BJ (cell line): Measurements from ENCODE around the gene ACAD11. TPM values are rescaled to one million over a fixed set of nuclear protein-coding genes. Genes with fewer than 3 reads are reported as not detected.

Source experiments
- CTCF ChIA-PET: fragments of 350-600 bp; formaldehyde crosslinking; extraction: SDS; loops from one replicate; lab custom pipeline; 2021; ENCODE audit warnings: antibody characterized with exemption, inconsistent platforms; lab: Yijun Ruan, JAX
- POLR2A ChIA-PET: fragments of 300-600 bp; sonication (Branson Sonifier 250); formaldehyde crosslinking; extraction: SDS; loops from one replicate; lab custom pipeline; 2021; ENCODE audit warnings: antibody characterized with exemption; lab: Charles Lee
- DNase-seq: peaks from one replicate; pipeline ENCODE4 v3.0.0-alpha.2; 2011; ENCODE audit warnings: low read depth
- H3K27me3 ChIP-seq: 2 replicates; pipeline ENCODE4 v1.6.0; 2011; ENCODE audit warnings: low read length; ENCODE audit not compliant: control insufficient read depth, insufficient read depth
- H3K36me3 ChIP-seq: 2 replicates; pipeline ENCODE4 v1.5.1; 2011; ENCODE audit warnings: low read length; ENCODE audit not compliant: control insufficient read depth, insufficient read depth
- H3K4me3 ChIP-seq: 2 replicates; pipeline ENCODE4 v1.5.1; 2011; ENCODE audit warnings: low read depth, mild to moderate bottlenecking, control low read depth, low read length
- polyA plus RNA-seq: library from polyadenylated mRNA; depleted of rRNA; stranded (reverse); fragments of >200 nt; gene quantifications from 2 replicates; pipeline ENCODE4 v1.2.3, GENCODE V29; 2011
- TF ChIP-seq, protein P1 (sequence below): IDR thresholded peaks from 2 replicates; pipeline ENCODE4 v1.5.1; 2011; ENCODE audit warnings: low read depth, mild to moderate bottlenecking, control low read depth, inconsistent platforms, low read length, moderate library complexity; ENCODE audit not compliant: insufficient read depth

Gene ACAD11
- polyA plus RNA-seq, 1 experiment, result 19.6 TPM

DNA sequence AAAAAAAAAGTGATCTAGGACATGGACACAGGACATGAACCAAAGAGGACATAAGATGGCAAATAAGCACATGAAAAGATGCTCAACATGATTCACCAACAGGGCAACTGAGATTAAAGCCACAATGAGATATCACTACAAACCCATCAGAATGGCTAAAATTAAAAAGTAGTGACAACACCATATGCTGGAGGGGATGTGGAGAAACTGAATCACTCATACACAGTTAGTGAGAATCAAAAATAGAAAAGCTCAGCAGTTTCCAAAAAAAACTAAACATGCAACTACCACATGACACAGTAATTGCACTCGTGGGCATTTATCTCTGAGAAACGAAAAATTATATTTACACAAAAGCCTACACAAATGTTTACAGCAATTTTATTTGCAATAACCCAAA lies 90.5 kb downstream of the ACAD11 start:
- CTCF ChIA-PET, result interaction anchor here (0.6 to 1.8 kb wide), 4 partner anchors 24 to 57 kb away, joined by 3 read pairs; no protein-coding TSS in a partner anchor
- TF ChIP-seq, protein P1, sequence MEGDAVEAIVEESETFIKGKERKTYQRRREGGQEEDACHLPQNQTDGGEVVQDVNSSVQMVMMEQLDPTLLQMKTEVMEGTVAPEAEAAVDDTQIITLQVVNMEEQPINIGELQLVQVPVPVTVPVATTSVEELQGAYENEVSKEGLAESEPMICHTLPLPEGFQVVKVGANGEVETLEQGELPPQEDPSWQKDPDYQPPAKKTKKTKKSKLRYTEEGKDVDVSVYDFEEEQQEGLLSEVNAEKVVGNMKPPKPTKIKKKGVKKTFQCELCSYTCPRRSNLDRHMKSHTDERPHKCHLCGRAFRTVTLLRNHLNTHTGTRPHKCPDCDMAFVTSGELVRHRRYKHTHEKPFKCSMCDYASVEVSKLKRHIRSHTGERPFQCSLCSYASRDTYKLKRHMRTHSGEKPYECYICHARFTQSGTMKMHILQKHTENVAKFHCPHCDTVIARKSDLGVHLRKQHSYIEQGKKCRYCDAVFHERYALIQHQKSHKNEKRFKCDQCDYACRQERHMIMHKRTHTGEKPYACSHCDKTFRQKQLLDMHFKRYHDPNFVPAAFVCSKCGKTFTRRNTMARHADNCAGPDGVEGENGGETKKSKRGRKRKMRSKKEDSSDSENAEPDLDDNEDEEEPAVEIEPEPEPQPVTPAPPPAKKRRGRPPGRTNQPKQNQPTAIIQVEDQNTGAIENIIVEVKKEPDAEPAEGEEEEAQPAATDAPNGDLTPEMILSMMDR, result no peak
- peak; percentile 66 for DNase-seq
- no peaks in the 10 kb centered on the region for H3K36me3 ChIP-seq
- POLR2A ChIA-PET, result no interaction called here
- no peak overlapping the region for H3K4me3 ChIP-seq
- H3K27me3 ChIP-seq, result no peaks in the 10 kb centered on the region

DNA sequence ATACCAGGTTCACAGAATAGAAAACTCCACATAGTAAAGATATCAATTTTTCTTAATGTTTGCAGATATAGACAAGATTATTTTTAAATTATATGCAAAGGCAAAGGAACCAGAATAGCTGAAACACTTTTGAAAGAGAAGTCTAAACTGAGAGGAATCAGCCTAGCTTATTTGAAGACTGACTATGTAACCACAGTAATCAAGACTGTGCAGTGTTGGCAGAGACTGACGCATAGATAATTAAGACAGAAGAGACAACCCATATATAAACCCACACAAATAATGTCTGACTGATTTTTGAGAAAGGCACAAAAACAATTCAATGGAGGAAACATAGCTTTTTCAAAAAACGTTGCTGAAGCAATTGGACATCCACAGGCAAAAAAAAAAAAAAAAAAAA lies 91.2 kb downstream of the ACAD11 start:
- ChIA-PET POLR2A (no interaction called here), CTCF (interaction anchor here (0.6 to 1.8 kb wide), 3 partner anchors 25 to 58 kb away, joined by 3 read pairs; no protein-coding TSS in a partner anchor)
- DNase-seq, result no peak
- H3K36me3 ChIP-seq, result no peaks in the 10 kb centered on the region
- TF ChIP-seq, protein P1, result no peak
- no peaks in the 10 kb centered on the region for H3K27me3 ChIP-seq
- no peak overlapping the region for H3K4me3 ChIP-seq

GRCh38 chr3:132564070-132564465 lies 95.5 kb downstream of the ACAD11 start:
- H3K27me3 ChIP-seq, result no peaks in the 10 kb centered on the region
- ChIA-PET CTCF (interaction anchor here (1.0 kb wide), 1 partner anchor 10 kb away, joined by 3 read pairs; no protein-coding TSS in a partner anchor), POLR2A (no interaction called here)
- no peak for DNase-seq
- H3K36me3 ChIP-seq, result no peaks in the 10 kb centered on the region
- no peak overlapping the region for H3K4me3 ChIP-seq
- TF ChIP-seq, protein P1, result no peak

DNA sequence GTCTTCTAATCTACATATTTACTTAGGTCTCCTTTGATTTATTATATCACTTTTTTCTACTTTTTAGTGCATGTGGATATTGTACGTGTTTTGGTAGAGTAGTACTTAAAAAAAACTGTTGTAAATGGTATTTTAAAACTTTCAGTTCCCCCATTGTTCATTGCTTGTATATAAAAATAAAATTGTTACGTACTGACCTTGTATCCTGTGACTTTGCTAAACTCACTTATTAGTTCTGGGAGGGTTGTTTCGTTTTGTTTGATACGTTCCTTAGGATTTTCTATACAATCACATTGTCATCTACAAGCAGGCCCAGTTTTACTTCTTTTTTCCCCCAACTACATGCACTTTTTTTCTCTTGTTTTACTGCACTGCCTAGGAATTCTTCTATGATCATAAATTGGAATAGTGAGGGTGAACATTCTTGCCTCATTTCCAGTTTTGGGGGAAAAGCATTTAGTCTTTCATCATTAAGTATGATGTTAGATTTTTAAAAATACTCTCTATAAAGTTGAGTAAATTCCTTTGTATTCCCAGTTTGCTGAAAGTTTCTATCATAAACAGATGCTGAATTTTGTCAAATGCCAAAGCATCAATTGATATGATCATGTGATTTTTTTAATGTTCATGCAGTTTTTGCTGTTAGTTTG lies 96.1 kb downstream of the ACAD11 start:
- no peak overlapping the region for H3K4me3 ChIP-seq
- DNase-seq, result peak; percentile 58
- TF ChIP-seq, protein P1, result no peak
- no peaks in the 10 kb centered on the region for H3K27me3 ChIP-seq
- POLR2A ChIA-PET, result no interaction called here
- CTCF ChIA-PET, result no interaction called here
- no peaks in the 10 kb centered on the region for H3K36me3 ChIP-seq

DNA sequence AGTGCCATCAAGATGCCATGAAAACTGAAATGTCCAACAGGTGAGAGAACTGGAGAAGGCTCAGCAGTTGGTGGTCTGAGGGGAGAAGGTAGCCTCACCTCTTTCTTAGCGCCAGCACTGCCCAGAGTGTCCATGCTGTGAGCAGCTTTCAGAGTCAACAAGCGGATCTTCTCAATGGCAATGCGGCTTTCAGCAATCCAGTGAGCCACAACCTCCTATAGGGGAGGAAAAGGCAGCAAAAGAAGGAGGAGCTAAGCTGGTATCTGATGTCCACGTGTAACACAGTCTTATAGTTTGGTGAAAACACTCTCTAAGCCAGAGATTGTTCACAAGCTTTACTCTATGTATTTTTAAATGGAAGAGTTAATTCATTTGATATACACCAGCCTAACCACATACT lies 98.6 kb downstream of the ACAD11 start:
- ChIA-PET CTCF (no interaction called here), POLR2A (no interaction called here)
- no peak overlapping the region for H3K4me3 ChIP-seq
- no peaks in the 10 kb centered on the region for H3K36me3 ChIP-seq
- TF ChIP-seq, protein P1, result no peak
- H3K27me3 ChIP-seq, result no peaks in the 10 kb centered on the region
- DNase-seq, result no peak
